Epithelial cell of proximal tubule (primary cell): ENCODE data around the gene TSPAN4. TPM values are rescaled to one million over a fixed set of nuclear protein-coding genes. Genes with fewer than 3 reads are reported as not detected.

Source experiments
- DNase-seq: peaks from one replicate; pipeline ENCODE4 v3.0.0-alpha.2; 2011; ENCODE audit warnings: low read depth
- H3K4me3 ChIP-seq: 2 replicates; pipeline ENCODE4 v1.5.1; 2011; ENCODE audit warnings: low read depth, mild to moderate bottlenecking, low read length
- total RNA-seq: library from RNA; depleted of rRNA; stranded (reverse); fragments of >200 nt; gene quantifications from 2 replicates; pipeline ENCODE4 v1.2.3, GENCODE V29; 2015
- TF ChIP-seq, protein P1 (sequence below): conservative IDR thresholded peaks from 2 replicates; pipeline ENCODE4 v1.5.1; 2012; ENCODE audit warnings: low read depth, mild to moderate bottlenecking, low read length

Gene TSPAN4
- total RNA-seq, 1 donor from 2014 or later = 118 TPM

DNA sequence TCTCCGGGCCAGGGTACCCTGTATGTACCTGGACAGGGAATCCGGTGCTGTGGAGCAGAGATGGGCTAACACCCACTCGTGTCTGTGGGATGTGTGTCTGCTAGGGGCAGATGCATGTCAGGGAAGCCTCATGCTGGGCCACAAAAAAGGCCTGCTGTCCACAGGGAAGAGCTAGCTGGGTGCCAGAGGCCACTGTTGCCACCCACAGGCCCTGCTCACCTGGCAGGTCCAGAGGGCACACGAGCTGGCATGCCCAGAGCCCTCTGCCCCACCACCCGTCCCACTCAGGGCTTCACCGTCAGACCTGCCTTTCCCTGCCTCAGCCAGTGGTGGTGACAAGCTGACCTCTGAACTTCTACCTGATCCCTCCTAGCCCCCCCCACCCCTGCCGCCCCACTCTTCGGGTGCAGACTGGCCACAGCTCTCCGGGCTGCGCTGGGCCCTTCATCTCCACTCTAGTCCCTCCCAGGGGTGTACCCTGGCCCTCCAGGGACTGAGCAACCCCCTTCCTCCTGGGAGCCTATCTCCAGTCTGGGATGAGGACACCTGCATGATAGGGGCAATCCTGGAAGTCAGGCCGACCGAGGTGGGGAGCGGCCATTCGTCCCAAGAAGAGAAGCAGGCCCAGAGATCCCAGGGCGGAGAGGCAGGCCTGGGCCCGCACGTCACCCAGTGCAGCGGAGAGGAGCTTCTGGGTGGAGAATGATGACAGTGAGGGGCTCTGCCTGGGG is 45.9 kb upstream of the TSPAN4 start:
- H3K4me3 ChIP-seq = peak overlapping the region; percentile 63
- DNase-seq = no peak
- TF ChIP-seq, protein P1, sequence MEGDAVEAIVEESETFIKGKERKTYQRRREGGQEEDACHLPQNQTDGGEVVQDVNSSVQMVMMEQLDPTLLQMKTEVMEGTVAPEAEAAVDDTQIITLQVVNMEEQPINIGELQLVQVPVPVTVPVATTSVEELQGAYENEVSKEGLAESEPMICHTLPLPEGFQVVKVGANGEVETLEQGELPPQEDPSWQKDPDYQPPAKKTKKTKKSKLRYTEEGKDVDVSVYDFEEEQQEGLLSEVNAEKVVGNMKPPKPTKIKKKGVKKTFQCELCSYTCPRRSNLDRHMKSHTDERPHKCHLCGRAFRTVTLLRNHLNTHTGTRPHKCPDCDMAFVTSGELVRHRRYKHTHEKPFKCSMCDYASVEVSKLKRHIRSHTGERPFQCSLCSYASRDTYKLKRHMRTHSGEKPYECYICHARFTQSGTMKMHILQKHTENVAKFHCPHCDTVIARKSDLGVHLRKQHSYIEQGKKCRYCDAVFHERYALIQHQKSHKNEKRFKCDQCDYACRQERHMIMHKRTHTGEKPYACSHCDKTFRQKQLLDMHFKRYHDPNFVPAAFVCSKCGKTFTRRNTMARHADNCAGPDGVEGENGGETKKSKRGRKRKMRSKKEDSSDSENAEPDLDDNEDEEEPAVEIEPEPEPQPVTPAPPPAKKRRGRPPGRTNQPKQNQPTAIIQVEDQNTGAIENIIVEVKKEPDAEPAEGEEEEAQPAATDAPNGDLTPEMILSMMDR = no peak

DNA sequence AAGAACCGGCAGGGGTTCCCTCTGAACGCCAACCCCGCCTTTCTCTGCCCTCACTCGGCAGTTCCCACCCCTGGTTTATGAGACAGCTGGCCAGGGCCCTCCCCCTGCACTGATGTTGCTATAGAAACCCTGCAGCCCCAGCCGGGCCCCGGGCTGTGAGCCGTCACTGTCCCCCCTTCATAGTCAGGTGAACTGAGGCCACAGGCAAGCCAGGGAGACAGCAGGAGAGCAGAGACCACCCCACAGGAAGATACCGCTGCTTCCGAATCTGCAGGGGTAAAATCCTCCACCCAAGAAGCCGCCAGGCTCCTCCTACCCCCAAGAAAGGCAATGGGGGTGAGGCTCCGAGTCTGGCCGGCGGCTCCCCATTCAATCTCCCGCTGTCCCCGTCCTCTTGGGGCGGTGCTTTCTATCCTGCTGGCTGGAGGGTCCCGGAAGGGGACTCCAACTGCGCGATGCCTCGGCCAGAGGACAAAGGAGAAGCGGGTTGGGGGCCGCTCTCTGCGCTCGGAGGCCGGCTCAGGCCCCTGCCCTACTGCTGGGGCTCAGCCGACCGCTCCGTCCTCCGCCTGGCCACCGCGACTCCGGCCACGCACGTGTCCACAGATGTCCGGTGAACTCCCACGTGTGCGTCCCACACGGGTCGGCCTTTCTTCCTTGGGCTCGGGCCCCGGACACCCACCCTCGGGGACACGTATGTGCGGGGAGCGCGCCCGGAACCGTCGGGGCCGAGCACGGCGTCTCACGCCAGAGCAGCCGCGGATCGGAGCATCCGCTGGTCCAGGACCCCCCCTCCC is 45.2 kb upstream of the TSPAN4 start:
- peak overlapping the region; percentile 63 for H3K4me3 ChIP-seq
- DNase-seq = no peak
- TF ChIP-seq, protein P1 = no peak

DNA sequence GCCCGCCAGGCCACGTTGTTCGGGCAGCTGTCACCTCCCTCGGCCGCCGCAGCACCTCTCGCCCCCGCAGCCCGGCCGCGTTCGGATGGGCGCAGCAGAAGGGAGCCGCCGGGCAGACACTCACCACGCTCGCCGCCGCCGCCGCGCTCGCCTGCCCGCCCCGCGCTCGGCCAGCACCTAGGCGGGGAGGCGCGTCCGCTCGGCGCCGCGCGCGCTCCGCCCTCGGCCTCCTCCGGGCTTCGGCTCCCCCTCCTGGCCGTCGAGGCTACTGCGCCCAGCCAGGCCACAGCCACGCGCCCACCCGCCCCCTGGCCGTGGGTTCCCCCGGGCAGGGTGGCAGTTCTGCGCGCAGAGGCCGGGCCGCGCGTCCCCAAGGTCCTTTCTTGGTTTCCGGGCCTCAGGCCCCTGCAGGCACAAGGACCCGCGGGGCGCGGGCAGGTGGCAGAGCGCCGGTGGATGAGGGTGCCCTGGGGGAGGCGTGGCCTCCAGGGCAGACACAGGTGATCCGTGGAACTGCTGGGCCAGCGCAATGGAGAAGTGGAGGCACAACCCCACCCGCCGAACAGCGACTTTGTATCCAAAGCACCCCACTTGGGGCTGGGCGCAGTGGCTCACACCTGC is 44.4 kb upstream of the TSPAN4 start, which contains the start of gene SLC25A22:
Gene SLC25A22 (minus strand): TSS at position 189 of the 621 bp plus-strand sequence. CDS start 3,275 bp downstream, outside the sequence.
- TF ChIP-seq, protein P1 = peak; percentile 60
- H3K4me3 ChIP-seq = peak within 1 kb of the TSS; percentile 63
- no peak for DNase-seq

DNA sequence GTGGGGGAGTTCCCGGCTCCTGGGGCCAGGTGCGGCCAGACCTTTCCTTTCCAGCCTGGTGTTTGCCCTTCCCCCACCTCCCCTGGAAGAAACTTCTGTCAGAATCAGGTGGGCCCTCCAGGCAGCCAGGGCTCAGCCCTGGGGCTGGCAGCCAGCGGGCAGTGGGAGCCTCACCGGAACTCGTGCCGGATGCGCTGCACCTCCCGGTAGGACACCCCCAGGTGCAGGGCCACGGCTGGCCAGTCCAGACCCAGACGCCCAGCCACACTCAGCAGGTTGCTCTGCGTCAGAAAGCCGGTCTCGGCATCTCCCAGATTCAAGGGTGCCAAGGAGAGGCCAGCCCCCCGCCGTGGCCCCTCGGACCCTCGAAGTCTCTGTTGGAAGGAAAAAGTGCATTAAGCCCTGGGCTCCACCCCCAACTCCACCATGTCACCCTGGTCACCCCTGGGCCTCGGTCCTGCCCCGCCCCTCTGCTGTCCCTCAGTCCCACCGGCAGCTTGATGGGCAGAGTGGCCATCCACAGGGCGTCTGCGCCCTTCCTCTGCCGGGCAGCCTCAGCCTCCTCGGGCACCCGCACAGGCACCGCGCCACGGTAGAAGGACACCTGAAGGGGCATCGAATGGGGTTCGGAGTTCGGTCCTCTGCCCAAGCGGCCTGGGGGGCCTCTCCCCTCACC is 42.9 kb upstream of the TSPAN4 start:
- H3K4me3 ChIP-seq = no peak overlapping the region
- DNase-seq = no peak
- TF ChIP-seq, protein P1 = no peak

DNA sequence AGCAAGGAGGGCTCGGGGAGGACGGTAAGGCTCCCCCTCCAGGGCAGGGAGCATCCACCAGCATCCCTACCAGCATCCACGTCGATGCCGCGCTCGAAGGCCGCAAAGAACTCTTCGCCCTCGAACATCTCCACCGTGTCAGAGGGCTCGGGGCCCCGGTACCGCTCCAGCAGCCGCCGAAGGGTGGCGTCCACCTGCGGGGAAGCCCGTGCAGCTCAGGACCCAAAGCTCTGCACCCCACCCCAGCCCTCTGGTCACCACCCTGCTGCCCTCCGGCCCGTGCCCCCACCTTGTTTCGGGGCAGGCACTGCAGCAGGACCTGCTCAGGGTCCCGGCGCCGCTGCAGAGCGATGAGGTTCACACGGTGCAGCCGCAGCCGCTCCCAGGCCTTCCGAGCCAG is 42.2 kb upstream of the TSPAN4 start:
- DNase-seq = no peak
- no peak overlapping the region for H3K4me3 ChIP-seq
- TF ChIP-seq, protein P1 = no peak

DNA sequence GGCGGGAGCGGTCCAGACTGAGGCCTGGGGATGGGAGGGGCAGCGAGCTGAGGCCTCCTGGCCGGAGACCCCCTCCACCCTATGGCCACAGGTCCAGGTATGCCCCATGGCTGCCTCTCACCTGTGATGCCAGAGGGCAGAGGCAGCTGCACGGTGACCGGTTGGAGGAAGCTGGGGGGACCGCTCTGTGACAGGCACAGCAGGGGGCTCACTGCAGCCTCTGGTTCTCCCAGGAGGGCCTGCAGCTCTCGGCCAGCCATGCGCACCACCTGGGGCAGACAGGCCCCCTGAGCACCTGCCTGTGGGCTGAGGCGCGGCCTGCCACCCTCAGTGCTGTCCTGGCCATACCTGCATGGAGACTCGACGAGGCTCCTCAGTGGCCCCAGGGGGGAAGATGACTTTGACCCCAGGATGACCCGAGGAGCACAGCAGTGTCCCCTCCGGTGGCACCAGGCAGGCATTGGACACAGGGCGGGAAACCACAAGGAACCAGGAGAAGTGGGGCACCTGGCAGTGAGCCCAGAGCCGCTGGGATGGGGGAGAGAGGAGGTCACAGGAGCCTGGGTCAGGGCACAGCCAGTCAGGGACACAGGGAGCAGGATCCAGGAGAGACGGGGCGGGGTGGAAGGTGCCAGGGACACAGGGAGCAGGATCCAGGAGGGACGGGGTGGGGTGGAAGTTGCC is 41.4 kb upstream of the TSPAN4 start:
- TF ChIP-seq, protein P1 = no peak
- no peak overlapping the region for H3K4me3 ChIP-seq
- DNase-seq = no peak
